Subcutaneous adipose tissue (tissue), 4 donors: ENCODE measurements around the gene RAB11FIP5. TPM values are rescaled to one million over a fixed set of nuclear protein-coding genes. Genes with fewer than 3 reads are reported as not detected.

ENCODE experiments used
- CTCF ChIP-seq: fragments of 450-650 bp; IDR thresholded peaks from one replicate; pipeline ENCODE4 v1.5.1; 2016; ENCODE audit warnings: low read depth, mild to moderate bottlenecking, control low read depth, antibody characterized with exemption, moderate library complexity
- total RNA-seq, 4 donors: library from RNA; depleted of rRNA; stranded (reverse); fragments of >200 nt; gene quantifications; one replicate each; pipeline ENCODE4 v1.1.0, GENCODE V29; 2016

RAB11FIP5 gene
- total RNA-seq, 4 donors from 2014 or later, result 12.2 to 21.1 (median 15.5) TPM

DNA sequence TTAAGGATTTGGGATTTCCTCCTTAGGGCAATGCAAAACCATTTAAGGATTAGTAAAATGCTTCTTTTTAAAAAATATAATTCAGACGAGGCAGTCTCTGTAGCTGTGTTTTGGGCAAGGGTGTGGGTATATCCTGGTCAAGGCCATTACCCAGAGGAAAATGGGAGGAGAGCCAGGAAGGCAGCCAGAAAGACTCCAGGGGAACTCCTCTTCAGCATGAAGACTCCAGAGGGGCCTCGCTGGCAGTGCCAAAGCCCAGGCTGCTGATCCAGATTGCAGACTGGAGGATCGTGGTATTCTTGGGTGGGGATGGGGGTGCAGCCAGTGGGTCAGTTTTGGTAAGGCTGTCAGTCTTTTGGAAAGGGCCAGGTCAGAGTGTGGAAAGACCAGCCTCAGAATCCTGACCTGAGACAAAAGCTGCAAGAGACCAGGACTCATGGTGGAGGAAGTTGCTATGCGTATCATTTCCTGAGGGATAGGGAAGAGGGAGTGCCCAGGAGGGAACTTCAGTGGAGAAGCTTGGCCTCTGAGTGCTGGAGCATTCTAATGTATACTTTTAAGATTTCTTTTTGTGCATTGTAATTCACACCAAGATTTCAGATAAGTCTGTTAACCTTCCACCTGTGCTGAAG lies 20.9 kb upstream of the RAB11FIP5 start:
- TF ChIP-seq CTCF, result no peak

- no peak for TF ChIP-seq CTCF
Observed at GRCh38 chr2:73131807-73132206, 19.1 kb upstream of the RAB11FIP5 start.

GRCh38 chr2:73130790-73131189 lies 18.0 kb upstream of the RAB11FIP5 start:
- no peak for TF ChIP-seq CTCF

DNA sequence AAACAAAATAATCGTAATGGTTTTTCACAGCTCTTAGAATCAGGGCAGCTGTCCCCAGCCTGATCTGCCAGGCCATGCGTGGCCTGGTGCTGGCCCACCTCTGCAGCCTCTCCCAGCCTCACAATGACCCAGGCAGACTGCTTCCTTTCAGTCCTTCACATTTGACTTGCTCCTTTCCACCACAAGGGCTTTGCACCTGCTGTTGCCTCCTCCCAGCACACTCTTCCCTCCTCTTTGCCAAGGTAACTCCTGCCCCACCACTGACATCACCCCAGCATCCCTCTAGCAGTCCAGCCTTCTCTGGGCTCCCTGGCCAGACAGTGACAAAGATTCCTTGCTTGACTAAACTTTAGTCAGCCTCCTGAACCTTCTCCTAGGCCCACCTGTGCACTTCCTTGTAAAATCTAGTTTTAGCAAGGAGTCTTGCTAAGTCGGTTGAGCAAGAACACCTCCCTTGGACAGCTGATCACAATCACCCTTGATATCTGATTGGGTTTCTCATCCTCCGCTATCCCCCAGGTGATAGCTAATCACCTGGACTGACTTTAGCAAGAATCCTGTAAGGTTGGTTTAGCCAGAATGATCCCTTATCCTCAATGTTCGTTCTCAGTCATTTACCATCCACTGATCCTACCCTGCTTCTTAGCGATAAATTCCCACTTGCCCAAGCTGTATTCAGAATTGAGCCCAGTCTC lies 16.2 kb upstream of the RAB11FIP5 start:
- no peak for TF ChIP-seq CTCF

GRCh38 chr2:73122536-73122935 lies 9.8 kb upstream of the RAB11FIP5 start:
- no peak for TF ChIP-seq CTCF

DNA sequence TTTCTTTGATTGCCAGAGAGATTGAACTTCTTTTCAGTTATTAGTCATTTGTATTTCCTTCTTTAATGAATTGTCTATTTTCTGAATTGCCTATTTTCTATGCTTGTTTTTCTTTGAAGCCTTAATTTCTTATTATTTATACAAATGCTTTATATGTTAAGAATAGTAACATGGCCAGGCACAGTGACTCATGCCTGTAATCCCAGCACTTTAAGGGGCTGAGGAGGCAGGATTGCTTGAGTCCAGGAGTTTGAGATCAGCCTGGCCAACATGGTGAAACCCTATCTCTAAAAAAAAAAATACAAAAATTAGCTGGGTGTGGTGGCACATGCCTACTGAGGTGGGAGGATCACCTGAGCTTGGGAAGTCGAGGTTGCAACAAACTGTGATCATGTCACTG lies 4.7 kb upstream of the RAB11FIP5 start:
- no peak for TF ChIP-seq CTCF

DNA sequence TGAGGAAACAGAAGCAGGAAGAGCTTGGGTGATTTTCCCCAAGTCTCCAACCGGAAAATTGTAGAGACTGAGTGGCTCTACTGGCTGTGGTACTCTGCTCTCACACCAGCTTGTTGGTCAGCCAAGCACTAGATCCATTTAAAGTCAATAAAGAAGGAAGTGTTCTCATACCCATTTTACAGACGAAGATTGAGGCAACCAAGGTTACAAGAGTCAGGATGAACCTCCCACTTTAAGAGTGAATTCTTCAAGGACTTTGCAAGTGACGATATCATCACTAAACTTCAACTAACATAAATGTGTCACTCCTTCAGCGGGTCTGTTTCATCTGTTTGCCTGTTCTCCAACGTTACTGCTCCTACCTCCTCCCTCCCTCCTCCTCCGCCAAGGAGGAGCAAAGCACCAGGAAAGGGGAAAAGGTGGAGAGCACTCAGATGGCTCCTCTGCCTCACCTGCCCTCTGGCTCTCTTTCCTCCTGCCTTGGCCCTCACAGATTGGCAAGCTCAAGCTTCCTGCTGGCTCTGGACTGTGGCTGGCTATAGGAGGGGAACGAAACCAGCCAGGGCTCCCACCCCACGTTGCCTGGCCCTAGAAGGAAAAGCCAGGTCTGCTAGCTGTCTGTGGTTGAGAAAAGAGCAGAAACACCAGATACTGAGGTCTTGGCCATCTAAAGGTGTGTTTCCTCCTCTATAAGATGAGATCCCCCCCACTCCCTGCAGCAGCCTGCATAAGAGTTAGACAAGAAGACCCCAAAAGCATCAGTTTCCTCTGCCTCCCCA lies 3.6 kb upstream of the RAB11FIP5 start:
- no peak for TF ChIP-seq CTCF
